HG02938 (cell line): ENCODE measurements around the gene CDH11.

ENCODE experiments used
- ATAC-seq: cut with Tn5 transposase; IDR thresholded peaks from one replicate; pipeline ENCODE4 v1.9.1; 2021; ENCODE audit warnings: mild to moderate bottlenecking, moderate library complexity; ENCODE audit not compliant: unreplicated experiment

CDH11 gene

DNA sequence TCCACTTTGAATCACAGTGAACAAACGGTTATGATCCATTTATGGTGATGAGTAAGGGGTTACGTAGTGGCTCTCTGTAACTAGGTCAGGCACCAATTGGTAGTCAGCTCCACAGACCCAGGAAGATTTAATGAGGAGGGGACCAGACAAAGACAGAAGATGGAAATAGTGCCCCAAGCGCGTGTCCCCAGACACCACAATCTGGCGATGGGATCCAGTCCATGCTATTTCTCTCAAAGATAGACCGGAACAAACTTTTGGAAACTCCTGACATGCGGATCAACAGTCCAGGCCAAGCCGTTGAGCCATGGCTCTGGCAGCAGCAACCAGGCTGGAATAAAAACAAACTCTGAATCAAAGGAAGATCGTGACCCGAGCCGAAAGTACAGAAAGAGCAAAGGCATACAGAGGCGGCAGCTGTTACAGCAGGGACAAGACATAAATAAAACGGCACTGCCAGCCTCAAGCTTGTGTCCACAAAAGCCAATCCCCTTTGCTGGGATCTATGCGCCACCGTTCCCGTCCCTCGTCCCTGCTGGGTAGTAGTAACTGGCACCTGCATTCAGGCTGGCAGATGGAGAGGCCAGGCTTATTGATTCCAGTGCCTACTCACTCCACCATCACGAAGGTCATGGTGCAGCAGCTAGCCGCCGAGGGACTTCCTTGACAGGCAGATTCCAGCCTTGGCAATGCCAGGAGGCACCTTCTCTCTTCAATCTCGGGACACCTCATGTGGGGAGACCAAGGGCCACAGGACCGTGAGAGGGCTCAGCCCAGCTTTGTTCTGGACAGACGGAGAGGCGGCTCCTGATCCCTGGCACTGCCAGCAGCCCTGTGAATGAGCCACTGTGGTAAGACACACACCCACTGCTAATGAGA lies 50.2 kb downstream of the CDH11 start:
- no peak for ATAC-seq

DNA sequence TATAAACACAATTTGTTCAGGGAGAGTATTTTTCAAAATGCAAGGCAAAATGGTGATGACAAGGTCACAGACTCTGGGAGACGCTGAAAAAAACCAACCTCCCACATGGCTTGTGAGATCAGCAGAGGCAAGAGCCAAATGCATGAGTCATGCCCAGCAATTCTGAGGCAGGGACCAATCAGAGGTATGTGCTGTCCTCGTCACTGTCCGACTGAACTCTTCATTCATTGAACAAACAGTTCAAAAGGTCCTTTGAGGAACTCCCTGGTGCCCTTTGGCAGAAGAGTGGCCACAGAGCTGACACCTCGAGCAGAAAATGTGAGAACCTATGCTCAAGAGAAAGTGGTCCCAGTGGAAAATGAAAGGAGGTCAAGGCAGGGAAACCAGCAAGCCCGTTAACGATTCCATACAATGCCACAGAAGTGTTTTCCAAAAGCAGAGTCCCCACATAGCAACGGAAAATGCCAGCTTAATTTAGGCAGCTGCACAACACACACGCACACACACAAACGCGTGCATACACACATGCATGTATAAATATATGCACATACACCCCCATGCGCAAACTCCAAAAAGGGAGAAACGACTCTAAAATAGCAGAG lies 50.9 kb downstream of the CDH11 start:
- no peak for ATAC-seq

DNA sequence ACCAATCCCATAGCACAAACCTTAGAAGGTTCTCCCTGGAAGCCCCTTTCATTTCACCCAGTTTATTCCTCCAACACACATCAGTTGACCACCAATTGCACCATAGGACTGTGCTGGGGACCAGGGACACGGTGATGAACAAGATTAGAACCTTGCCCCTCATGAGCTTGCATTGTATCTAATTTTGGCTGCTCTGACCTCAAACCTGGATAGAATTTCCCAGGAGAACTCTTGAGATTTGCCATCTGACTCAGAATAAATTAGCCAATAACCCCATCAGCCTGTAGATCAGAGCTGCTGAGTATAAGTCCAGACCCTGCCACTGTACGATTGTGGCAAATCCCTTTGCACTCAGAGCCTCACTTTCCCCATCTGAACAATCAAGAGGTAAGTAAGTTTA lies 52.1 kb downstream of the CDH11 start:
- ATAC-seq = no peak

DNA sequence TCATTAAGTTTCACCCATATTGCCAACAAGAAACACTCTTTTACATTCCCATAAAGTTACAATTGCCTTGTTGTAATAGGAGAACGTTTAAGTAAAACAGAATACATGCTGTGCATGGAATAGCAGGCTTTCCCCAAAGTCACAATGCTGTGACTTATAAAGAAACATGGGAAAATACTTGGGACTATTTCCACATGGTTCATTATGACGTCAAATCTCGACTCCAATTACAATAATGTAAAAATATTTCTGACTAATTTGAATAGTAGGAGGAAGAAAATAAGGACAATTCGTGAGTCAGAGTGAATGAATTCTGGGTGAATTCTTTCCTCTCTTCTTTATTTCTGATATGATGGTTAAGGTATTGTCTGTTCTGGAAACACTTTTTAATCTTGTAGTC lies 52.8 kb downstream of the CDH11 start:
- no peak for ATAC-seq

DNA sequence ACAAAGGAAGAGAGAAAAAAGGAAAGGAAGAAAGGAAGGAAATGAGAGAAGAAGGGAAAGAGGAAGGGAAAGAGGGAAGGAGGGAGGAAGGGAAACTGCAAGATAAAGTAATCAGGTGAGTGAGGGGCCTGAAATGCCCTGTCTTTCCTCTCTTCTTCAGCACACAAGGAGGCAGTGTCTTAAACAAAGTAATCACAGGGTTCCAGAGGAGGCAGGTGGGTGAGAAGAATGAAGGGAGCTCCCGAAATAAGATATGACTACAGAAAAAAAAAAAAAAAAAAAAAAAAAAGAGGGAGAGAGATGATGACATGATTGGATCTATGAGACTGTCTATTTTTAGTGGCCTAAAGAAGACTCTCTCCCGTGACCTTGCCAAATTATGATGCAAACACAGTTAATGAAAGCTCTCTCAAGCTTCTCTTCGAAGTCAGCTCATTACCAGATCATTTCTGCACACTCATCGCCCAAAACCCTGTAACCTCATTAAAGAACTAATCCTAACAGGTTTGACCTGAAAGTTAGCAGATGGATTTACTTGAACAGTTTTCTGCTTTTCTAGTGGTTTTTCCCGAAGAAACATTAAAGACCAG lies 53.6 kb downstream of the CDH11 start:
- ATAC-seq = no peak

DNA sequence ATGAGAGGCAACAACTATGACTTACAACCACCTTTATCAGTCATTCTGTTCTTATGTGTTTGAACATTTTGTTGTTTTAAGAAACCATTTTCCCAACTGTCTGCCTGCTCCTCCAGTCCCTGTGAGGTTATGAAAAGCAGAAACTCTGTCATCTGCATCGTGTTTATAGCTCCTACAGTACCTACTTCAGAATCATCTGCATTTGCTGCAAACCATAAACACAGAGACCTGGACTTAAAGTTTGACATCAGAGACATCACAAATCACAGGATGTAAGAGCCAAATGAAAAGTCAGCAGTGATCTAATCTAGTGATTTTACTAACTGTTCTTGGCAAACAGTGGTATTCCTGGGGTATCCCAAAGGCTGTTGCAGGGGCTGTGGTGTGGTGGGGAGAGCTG lies 55.2 kb downstream of the CDH11 start:
- ATAC-seq = no peak

DNA sequence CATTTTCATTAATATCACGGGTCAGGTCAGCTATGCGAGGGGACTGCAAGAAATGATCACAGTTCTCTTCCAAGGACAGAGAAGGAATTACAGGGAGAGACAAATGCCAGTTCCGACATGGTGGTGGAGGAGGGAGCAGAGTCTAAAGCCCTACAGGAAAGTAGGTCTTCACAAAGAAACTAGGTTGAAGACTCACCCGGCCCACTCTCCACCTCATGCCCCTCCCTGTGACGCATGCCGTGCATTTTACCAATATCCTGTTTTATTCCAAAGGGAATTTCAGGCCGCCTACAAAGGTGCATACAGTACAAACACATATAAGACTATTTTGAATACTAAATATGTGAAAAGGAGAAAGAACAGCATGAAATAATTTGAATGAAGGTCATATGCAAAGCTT lies 56.8 kb downstream of the CDH11 start:
- no peak for ATAC-seq

DNA sequence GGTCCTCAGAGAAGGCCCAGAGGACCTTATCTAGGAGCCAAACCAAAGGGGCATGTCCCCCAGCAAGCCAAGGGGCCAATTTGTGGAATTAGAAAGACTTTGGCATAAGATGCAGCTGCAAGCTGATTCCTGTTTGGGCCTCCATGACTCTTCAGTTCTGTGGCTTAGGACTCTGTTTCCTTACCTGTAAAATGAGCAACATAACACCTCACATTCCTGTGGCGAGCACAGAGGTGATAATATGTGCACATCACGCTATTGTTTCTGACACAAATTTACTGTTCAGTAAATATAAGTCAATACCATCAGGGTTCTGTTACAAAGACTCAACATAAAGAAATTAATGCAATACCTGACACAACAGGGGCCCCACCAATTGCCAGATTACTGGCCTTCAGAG lies 57.7 kb downstream of the CDH11 start:
- no peak for ATAC-seq

DNA sequence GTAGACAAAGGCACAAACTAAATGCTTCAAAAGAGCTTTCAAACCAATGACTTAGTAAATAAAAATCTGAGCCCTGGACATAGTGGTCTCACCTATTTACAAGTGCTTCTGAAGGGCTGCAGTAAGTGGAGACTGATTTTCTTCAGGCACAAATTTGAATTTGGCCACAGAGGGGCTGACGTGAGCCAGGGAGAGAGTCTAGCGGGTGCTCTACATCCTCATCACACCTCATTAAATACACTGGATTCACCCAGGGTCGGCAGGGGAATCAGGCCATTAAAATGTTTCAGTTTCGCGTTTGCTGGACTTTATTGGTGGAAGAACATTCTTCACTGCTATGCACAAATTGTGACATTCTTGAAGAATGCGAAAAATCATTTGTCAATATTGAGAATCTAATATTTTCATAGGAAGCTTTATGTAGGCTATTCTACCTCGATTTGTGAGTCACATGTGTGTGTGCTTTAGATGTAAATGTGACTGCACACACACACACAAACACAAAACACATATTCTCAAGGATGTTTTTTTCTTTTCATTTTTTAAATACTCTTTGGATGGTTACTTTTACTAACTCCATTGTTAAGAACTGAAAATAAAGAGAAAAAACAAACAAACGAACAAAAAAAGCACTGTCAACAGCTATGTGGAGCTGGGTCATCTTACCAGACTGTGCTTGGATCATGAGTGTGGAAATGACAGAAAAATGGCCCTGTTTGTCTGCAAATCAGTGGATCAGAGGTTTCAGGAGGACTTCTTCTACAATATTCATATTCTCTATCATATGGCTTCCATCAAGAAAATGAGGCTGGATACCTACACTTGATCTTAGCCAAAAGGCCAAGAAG lies 58.9 kb downstream of the CDH11 start:
- ATAC-seq = no peak

DNA sequence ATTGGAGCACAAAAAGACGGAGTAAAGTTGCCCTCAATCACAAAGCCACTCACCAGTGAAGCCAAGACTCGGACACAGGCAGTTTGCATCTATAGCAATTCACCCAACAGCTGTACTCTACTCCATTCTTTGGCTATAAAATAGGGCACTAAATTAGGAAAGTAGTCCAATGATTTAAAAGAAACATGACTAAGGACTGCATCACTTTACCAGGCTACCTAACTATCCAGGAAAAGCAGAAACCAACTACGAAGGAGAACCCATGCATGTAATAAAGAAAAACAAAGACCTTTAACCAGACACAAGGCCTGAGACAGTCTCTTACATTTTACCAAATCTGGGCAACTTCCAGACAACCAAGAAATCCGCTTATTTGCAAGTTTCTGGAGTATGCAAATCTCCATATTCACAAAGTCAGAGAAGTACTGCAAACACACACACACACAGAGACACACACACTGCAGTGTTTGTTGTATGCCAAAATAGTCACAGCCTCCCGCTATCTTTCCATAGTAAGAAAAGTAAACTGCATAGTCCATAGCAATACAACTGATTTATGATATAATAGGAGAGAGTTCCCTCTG lies 59.8 kb downstream of the CDH11 start:
- ATAC-seq = no peak

DNA sequence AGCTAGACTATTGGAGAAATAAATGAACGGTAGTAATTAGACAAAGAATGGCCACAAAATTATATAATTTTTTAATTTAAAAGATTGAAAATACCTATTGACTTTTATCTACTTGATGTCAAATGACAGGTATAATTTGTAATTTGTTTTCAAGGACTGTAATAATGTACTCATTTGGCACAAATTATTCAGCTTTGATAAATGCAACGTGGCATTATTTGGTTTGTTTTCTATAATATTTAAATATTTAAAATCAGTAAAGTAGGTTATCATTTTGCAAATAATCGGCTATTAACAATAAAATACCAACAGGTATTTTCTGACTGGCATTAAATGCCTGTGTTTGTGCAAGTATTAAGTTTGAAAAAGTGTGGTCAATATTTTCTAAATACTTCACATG lies 60.6 kb downstream of the CDH11 start:
- ATAC-seq = no peak

DNA sequence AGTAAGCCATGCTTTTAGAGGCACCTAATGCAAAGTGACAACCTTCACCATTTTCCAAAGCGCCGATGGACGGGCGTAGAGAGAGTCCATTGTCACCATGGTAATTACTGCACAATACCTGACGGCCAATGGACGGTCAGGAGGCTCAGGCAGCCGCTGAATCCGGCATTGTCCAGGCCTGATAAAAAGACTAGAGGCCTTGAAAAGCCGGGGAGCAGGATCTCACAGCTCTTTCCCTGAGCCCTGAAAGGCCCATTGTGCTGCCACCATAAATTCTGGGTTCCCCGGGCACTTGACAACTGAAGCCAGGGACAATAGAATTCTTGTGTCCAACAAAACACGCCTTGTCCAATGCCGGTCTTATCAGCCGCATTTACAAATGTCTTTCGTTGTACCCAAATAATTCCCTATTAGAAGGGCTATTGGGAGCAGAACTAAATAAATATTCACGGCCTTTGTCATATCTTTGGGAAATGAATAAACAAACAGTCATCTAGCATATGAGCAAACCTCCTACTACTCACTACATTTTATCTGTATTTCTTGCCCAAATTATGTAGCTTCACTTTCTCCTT lies 62.4 kb downstream of the CDH11 start:
- ATAC-seq = no peak

DNA sequence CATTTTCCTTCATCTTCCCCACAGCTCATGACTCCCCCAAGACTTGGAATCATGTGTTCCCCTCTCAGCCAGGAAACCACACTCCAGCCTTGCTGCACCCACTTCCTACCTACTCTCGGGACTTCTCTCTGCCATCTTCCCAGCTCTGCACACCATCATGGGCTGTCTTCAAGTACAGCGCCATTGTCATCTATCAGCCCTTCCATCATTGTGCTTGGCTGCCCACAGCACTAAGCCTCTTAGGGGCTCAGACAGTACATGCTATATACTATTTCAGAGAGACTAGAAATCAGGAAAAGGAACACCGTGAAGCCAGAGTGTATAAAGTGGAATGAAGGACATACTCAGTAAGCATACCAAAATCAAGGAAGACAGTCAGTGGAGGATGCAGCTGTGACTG lies 64.7 kb downstream of the CDH11 start:
- no peak for ATAC-seq

DNA sequence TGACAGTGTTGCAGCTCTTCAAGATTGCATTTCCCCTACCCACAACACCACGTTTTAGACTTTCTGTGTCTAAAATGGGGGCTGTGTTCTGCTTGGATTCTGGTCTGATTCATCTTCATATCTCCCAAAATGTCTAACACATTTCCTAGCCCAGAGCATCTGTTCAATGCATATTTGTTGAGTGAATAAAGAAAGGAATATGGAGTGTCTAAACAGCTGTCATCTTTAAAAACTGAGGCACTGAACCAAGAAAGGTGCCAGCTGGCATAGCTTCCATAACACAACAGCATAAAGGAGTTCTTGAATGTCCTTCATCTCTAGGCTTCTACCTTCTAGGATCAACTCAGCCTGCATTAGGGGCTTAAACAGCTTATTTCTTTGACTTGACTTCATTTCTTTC lies 67.4 kb downstream of the CDH11 start:
- ATAC-seq = no peak

DNA sequence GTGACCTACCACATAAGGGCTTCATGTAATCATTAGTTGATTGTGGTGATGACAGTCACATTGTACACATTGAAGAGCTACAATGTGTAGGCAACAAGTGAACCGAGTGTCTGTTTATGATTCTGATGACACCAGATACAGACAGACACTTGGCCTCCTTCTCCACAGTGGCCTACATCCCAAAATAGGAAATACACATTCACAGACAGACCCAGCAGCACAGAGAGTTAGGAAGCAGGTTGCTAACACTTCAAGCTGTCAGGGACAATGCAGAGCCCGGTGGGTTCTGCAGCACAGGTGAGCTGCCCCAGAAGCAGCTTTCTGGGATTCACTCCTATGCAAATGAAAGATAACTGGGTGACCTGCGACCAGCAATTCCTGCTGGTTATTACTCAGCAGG lies 72.2 kb downstream of the CDH11 start:
- no peak for ATAC-seq

DNA sequence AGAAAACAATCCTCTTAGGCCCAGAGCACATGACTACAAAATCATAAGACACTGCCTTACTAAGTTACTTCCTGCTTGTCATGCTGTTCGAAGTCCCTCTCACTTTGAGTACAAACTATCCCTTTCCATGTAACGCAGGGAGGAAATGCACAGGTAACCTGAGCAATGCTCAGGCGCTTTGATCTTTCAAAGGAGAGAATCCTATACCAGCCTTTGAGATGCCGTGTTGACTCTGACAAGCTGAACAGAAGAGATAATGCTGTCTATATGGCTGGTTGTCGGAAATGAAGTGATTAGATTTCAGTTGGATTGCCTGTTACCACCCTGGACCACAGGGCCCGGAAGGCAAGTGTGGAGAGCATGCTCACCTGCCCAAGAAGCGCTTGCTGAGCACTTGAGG lies 75.9 kb downstream of the CDH11 start:
- ATAC-seq = no peak

DNA sequence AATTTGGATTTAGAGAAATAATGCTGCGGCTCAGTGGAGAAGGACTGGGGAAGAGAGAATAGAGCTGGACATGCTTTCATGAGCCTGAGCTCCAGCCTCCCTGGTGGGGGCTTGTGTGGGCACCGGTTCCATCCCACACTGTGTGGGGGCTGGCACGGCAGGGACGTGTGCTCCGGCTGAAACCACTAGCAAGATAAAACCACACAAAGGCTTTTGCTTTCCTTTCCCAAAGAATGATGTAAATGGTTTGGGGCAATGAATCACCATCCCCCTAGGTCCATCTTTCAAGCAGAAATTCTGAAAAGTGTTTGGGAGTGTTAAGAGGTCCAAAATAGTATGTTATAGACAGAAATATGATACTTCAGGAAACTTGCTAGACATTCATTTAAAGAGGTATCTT lies 77.0 kb downstream of the CDH11 start:
- no peak for ATAC-seq

DNA sequence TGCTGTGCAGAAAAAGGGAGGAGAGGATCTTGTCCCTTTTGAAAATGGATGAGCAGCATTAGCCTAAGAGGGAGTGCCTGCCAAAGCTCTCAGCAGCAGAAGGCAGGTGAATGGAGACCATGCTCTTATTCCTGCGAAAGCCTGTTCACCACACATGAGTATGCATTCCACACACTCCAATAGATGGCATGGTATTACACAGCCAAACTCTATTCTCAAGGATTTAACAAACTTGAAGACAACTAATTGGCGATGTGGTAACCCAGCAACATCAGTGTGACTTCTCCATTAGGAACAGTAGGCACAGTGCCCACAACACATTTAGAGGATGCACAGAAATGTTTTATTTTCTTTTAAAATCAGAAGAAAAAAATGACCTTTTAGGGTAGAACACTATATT lies 77.8 kb downstream of the CDH11 start:
- no peak for ATAC-seq

DNA sequence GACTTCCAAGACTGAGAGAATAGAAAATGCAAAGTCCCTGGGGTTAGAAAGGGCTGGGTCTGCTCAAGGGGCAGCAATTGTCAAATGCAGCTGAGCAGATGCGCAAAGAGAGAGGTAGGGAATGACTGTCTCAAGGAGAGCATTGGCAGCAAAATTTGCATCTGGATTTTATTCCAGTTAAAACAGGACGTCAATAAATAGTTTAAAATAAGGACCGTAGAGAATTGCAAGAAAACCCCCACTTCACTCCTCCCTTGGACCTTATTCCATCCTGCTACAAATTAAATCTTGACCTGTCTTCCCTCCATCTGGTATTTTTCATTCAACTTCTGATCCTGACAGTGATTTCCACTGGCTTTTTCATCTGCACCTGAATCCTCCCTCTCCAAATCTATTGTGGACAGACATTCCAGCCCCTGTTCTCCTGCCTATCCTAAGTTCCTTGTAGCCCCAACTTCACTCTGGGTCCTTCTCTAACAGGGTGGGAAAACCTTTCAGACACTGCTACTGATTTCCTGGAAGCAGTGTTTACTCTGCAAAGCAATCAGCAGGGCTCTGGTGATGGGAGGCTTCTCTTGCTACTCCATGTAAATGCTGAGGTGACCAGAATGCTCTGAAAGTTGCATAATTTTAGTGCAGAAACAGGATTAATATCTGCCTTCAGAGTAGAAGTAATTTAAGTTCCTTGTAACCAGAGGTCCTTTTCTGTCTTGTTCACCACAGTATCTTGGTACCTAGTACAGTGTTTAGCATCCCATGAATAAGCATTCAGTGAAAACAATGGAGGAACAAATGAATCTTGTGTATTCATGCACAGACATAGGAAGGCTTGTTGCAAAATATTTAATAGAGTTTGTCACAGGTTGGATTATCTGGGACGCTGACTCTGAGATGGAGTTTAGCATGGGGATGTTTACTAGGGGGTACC lies 79.2 kb downstream of the CDH11 start:
- ATAC-seq = no peak

DNA sequence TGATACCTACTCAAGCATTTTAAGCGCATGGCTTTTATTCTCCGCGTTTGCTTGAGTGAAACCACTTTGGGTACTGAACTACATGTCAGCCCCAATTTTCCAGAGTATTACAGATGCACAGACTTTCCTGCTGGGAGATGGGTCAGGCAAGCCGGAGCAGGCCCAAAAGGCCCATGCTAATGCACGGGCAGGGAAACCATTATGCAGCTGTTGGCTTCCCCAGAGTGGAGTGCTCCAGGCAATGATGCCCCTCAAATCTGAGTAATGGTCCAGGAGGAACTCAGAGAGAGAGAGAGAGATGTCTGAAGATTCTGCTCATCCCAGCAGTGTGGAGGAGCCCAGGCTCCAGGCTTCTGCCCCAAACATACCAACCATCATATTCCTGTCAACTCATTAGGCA lies 80.2 kb downstream of the CDH11 start:
- ATAC-seq = no peak
